OCI-M1 (cell line): Measurements from ENCODE around the gene MEP1A.
"Not testable (repeated sequence)": the region's sequence is repeated elsewhere in the genome, so short reads cannot be mapped to it uniquely, and the experiment has no call there.

ENCODE experiments used
- DNase-seq: peaks from one replicate; lab custom pipeline; 2025; lab: John Stamatoyannopoulos, UW

Gene MEP1A

DNA sequence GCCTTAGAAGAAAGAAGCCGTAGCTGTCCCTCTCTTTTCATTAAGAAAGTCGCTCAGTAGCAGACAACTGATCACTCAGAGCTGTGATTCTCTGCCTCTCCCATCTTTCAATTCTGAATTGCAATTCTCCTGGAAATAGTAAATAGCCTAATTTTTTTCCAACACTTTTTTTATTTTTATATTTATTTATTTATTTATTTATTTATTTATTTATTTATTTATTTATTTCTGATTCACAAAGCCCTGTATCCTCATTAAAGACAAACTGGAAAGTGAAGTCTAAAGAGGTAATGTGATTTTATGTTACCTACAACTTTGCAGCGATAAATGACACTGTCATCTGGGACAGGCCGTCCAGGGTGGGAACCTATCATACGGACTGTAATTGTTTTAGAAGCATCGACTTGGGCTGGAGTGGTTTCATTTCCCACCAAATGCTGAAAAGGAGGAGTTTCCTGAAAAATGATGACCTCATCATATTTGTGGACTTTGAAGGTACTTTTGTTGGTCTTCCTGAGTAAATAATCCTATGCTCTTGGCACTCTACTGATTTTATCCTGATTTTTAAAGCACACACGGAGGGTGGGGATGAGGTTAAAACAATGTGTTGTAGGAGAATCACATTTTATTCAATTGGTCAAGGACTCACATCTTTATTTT, 41.2 kb downstream of the MEP1A start:
- not testable (repeated sequence) for DNase-seq

GRCh38 chr6:46834991-46835390, 41.8 kb downstream of the MEP1A start:
- not testable (repeated sequence) for DNase-seq

GRCh38 chr6:46838033-46838432, 44.8 kb downstream of the MEP1A start:
- no peak for DNase-seq

DNA sequence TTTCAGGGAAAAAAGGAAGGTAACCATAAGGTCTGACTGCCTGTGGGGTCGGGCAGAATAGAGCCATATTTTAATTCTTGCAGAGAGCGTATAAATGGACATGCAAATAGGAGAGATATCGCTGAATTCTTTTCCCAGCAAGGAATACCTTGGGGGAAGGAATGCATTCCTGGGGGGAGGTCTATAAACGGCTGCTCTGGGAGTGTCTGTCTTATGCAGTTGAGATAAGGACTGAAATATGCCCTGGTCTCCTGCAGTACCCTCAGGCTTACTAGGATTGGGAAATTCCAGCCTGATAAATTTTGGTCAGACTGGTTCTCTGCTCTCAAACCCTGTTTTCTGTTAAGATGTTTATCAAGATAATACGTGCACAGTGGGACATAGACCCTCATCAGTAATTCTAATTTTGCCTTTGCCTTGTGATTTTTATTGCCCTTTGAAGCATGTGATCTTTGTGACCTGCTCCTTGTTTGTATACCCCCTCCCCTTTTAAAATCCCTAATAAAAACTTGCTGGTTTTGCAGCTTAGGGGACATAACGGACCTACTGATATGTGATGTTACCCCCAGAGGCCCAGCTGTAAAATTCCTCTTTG, 49.2 kb downstream of the MEP1A start:
- DNase-seq, result not testable (repeated sequence)

DNA sequence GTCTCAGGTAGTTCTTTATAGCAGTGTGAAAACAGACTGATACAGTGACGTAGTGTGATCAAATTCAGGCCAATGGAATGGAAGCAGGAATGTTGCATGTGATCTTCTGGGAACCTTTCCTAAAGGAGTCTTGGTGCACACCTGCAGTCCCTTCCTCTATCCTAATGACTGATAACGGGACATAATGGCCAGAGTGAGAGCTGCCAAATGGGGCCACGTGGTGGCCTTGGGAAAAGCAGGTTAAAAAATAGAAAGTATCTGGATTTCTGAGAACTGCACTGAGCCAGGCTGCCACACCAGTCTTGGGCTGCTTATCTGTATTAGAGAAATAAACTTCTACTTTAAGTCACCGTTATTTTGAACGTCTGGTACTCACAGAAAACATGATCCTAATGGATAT, 51.9 kb downstream of the MEP1A start:
- no peak for DNase-seq

DNA sequence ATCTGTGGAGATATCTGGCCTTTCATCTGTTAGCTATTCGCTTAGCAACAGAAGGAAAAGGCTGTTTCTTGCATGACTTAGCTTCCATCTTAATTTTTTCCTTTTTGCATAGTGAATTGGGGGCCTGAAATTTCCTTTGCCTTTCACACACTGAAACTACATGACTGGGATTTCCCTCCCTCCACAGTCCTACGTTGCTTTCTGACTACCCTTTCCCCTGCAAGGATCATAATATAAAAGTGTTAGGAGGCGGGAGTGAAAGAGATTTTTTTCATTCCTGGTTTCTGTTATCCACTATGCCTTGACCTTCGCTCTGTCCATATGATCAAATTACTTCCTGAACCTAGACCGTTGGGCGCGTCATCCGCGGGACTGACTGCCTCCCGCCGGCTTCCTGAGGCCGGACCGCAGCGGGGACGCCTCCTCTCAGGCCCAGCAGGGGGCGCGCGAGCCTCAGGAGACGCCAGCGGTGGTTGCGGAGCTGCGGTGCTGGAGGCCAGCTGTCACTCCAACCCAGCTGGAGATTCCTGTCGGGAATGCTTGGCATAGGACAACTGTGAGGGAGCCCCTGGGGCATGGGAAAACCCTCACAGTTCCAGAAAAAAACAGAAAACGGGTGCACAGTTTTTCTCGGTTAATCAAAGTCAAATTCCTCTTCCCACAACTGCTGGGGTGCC, 55.6 kb downstream of the MEP1A start:
- DNase-seq, result peak; percentile 78

DNA sequence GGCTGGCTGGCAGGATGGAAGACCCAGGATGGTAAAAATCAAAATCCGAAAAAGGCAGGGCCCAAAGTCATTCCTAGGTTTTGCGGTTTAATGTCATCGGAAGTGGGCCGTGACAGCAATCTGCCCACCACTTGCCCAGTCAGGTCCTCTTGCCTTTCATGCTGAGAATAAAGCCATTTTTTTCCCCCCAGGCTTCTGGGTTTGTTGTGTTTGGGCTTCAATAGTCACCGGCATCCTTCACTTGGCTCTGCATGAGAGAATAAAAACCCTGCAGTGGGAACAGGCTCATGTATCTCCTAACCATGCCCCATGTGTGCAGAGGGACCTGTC, 56.1 kb downstream of the MEP1A start:
- no peak for DNase-seq

DNA sequence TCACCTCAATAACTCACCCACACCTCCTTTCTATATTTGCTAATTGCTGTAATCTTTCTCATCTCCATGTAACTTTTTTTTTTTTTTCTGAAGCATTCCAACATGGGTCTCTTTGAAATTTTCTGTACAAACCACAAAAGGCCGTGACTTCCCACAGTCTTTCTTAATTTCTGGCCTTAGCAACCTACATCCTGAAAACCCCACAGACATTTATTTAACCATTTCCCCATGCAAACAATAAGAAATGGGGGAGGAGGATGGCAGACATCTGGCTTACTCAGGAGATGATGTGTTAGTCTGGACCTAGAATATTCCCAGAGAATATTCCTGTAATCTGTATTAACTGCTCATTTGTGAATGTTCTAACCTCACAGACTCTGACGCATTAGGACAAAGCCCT, 57.6 kb downstream of the MEP1A start:
- DNase-seq, result no peak

GRCh38 chr6:46851576-46851975, 58.4 kb downstream of the MEP1A start:
- DNase-seq, result not testable (repeated sequence)

GRCh38 chr6:46855966-46856365, 62.8 kb downstream of the MEP1A start:
- DNase-seq, result peak; percentile 67

DNA sequence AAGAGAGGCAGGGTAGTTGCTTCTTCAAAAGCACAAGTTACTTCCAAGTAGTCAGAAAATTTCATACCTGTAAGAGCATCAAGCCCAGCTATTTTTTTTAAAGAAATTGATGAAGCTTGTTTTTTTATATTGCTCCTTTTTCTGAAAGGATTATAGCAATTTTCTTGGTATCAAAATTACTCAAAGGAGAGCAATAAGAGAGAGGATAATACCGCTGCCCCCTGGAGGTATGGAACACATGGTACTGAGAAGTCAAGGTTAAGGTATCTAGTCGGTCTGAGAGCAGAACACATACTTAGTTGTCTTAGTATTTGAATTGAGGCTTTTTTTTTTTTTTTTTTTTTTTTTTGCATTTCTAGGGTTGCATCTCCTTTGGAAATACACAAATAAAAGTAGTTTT, 69.2 kb downstream of the MEP1A start:
- DNase-seq, result no peak

DNA sequence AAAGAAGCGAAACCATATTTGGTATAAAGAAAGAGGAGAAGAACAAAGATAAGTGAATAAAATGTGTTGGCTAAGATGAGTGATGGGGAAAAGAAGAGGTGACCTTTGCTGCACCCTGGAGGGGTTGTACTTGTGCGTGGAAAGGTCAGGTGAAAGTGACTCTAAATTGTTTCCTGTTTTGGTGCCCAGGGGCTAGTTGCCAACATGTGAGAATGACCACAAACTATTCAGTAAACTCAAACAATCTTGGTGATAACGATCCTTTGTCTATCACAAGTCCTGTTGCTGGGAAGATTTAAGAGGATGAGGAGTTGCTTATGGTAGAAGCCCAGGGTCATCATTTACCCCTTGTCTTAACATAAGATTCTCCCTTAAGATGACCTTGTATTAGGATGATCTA, 70.6 kb downstream of the MEP1A start:
- DNase-seq, result no peak

DNA sequence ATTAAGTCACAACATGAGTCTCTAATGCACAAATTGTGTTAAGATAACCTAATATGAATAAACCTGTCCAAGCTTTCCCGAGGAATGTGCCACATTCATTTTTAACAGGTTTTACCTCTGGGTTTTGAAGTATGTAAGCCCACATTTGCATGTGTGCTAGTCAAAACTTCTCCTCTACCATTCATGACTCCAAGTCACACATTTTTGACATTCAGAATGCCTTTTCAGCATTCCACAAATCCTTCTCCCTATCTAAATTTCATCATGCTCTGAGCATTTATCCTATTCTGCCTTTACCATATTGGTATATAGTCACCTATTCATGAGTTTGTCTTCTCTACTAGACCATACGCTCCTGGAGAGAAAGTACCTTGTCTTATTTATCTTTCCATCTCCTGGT, 72.0 kb downstream of the MEP1A start:
- DNase-seq, result no peak

GRCh38 chr6:46867411-46867810, 74.2 kb downstream of the MEP1A start:
- DNase-seq, result no peak

DNA sequence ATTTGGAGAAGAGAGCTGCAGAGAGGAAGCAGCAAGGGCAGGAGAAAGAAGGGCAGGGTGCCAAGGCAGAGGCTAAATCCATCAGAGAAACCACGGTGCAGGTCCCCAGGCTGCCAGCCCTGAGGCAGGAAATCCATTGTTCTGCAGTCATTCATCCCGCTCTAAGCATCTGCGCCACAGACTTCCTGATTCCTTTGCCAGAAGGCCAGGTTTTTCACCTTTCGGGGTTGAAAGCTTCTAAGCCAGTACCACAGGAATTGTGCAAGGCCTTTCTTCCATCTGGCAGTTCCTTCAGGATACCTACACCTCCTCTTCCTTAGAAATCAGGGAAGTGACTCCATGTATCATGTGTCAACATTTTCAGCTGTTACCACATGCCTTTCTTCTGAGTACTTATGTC, 82.9 kb downstream of the MEP1A start:
- DNase-seq, result no peak

DNA sequence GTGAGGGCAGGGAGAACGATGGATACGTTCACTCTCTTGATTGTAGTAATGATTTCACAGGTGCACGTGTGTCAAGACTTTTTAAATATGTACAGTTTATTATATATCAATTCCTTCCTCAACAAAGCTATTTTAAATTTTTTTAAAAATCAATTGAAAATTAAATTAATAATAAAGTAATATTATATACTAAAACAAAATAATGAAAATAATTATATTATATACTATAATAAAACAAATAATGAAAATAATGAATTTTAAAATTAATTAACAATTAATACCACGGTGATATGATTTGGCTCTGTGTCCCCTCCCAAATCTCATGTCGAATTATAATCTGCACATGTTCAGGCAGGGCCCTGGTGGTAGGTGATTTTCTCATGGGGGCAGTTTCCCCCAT, 85.8 kb downstream of the MEP1A start:
- no peak for DNase-seq

- no peak for DNase-seq
Measured at GRCh38 chr6:46882645-46883044, 89.5 kb downstream of the MEP1A start.

DNA sequence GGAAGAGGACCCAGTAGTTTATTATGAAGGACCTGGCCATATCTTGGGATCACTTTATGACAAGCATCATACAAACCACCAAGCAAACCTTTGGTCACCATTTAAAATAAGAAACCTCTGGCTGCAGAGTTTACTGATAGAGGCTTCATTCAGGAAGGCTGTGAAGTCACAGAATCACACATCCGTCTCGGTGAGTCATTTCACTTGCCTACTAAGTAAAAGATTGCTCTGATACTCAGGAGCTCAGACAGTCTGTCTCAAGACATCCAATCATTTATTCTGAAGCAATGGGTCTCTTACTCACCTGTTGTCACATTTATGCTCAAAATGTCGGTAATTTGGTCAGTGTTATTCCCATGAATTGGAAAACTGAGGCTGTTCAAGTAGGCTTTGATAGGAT, 94.8 kb downstream of the MEP1A start:
- DNase-seq, result no peak

DNA sequence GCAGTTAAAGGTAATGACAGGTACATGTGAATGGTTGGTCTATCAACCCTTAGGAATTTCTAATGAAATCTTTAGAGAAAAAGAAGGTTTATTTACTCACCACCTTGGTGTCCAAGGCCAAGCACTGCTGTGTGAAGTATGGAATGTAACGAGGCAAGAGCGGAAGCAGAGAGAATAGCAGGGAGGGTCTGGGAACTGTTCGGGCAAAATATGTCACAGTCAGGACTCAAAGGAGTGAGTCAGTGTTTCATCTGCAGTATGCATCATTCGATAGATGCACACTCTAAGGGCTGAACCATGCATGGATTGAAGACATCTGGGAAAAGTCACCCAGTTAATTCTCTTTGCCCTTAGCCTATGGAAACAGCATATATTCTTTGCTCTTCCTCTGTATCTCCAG, 95.4 kb downstream of the MEP1A start:
- DNase-seq, result no peak
